GM19239 (cell line): Measurements from ENCODE around the gene ELMOD1.

Source experiments
- DNase-seq: peaks from one replicate; pipeline ENCODE4 v3.0.0; 2011; ENCODE audit warnings: low spot score; ENCODE audit not compliant: insufficient read length
- FAIRE-seq: peaks from 2 replicates; lab custom pipeline; 2011; peaks lifted over from hg19 to GRCh38; lab: Jason Lieb, UNC

The ELMOD1 gene

DNA sequence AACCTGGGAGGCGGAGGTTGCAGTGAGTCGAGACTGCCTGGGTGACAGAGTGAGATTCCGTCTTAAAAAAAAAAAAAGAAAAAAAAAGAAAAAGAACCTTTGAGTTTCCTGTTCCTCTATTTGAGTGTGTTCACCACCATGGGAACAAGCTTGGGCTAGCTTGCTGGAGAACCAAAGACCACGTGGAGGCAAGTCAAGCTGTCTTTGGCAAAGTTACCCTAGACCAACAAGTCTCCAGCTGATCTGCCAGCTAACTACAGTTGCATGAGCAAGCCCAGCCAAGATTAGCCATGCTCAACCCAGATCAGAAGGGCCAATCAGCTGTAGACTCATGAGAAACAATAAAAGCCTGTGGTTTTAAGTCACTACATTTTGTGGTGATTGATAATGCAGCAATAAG, 91.2 kb downstream of the ELMOD1 start:
- no peak for FAIRE-seq
- no peak for DNase-seq

DNA sequence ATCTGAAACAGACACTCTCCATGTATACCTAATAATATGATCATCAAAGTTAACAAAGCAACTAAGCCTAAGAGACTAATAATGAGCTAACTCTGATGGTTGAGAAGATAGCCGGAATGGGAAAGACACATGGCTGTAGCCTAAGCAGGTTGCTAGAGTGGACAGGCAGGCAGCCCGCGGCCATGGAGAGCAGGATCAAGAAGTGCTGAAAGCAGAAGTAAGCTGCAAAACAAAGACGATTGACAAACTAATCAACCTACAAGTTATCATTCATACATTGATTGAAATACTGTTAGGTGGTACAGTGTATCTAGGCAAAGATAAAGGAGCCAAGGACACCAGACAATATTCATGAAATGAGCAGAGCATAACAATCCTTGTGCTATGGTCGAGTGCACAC, 91.6 kb downstream of the ELMOD1 start:
- FAIRE-seq (no peak), DNase-seq (no peak)

DNA sequence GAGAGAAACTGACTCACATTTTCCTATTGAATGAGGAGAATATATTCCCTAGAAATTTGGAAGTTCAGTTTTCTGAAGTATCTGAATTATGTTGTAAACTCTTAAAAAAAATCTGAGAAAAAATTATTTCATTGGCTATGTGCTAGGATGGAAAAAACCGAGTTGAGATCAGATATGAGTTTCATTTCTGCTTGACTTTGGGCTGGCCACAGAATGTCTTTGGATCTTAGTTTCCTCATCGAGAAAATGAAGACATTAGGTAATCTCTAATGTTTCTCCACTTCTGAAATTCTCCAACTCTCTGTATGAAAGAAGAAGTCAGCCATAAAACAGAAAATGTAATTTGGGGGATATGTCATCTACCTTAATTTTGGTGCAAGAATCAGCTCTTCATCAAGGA, 92.1 kb downstream of the ELMOD1 start:
- DNase-seq (no peak), FAIRE-seq (no peak)

DNA sequence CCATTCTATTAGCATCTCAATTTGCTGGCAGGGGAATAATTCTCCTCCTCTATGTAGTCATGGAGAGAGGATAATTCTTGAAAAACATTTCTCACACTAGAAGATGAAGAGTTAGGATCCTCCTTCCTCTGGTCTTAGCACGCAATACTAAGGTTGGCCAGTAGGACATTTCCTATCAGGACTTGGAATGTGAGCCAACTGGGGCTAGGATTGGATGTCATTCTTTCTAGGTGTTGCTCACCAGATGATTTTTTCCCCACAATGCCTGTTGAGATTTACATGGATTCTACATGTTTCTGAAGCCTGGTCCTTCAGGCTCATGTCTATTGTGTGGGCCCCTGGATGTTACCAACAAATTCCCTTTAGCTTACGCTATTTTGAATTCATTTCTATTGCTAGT, 92.9 kb downstream of the ELMOD1 start:
- FAIRE-seq = no peak
- DNase-seq = no peak

DNA sequence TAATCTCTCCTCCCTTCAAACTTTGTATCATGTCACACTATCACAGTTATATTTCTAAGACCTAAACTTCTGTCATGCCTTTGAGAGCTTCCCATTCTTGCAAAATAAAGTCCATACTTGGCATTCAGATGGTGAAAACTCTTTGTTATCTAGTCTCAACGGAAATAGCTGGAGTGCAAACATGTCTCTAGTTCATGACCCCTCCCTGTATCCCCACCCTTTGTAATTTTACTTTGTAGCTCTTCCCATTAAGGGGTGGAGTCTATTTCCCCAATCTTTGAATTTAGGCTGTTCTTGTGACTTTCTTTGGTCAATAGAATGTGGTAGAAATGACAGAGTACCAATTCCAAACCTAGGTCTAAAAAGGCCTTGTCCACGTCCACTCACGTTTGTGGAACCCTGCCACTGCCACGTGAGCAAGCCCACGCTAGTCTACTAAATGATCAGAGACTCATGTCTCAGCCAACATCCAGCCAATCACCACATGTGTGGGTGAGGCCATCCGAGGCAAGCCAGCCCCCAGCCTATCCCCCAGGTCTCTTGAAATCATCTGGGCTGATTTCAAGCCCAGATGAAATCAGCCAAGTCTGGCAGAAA, 97.5 kb downstream of the ELMOD1 start:
- FAIRE-seq (no peak), DNase-seq (no peak)

DNA sequence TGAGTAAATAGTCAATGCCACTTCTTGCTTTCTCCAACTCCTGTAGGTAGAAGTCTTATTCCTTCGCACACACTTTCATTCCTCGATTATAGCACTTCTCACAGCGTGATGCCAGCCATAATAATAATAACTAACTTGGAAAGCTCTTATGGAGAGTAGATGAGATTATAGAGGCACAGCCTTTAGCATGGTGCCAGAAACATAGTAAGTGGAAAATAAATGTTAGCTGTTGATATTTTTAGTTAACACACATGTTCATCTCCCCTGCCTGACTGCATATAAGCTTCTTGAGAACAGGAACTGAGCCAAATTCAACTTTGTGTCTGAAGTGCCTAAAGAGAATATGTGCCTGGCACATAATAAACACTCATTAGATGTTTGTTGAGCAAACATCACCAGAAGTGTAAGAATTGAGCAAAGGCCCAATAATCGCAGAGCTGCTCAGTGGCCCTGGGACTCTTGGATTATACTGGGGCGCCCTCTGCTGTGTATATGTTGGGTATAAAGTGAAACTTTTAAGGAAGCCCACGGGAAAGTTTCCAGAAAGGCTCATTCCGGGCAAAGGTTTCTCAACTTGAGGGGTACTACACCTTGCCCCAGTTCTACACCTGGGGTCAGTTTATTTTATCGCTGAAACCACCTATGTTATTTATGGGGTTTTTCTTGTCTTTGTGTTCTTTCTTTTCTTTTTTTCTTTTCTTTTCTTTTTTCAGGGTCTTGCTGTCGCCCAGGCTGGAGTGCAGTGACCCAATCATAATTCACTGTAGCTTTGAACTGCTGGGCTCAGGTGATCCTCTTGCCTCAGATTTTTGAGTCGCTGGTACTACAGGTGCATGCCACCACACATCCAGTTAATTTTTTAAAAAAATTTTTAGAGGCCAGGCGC, 98.6 kb downstream of the ELMOD1 start:
- FAIRE-seq = peak; percentile 83
- no peak for DNase-seq

DNA sequence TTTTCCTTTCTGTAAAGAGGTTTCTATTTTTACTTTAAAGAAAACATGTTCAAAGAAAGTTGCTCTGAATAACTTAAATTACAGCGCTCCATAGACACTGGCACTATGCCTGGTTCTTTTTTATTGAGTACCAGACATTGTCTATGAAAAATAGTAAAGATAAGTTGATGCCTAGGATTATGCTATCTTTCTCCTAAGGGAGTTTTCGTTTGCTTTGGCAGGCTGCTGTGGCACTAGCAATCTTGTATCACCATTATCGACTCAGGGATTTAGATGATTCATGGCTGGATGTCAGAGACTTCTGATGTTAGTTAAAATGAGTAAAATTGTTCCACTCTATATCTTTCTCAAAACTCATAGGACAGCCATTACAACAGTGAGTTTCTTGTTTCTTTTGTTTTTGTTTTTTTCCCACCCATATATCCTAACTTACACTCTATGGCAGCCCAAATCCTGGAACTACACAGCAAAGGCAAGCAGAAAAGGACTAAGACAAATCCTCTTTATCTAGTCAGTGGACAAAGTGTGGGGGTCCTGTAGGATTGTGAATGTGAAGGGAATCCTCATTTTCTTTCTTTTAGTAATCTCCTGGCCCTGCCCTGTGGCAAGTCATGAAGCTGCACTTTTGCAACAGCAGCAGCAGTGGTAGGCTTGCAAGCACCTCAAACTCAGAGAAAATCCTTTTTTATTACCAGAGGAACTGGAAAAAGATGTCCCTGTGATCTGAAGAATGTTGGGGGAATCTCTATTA, 100.2 kb downstream of the ELMOD1 start:
- FAIRE-seq (no peak), DNase-seq (no peak)

DNA sequence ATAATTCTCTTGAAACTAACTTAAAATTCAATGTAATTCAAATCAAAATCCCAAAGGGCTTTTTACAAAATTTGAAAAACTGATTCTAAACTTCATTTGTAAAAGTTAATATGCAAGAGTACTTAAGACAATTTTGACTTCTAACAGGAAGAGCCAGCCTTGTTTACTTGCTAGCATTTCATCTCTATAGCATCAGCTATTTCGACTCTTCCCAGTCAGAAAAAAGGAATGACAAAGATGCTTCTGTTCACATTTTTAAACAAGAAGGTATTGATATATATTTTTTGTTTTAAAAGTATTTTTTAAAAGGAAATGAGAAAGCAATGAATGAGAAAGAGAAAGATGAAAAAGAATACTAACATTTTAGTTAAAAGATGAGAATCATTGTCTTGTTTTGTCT, 104.5 kb downstream of the ELMOD1 start:
- no peak for FAIRE-seq
- no peak for DNase-seq

DNA sequence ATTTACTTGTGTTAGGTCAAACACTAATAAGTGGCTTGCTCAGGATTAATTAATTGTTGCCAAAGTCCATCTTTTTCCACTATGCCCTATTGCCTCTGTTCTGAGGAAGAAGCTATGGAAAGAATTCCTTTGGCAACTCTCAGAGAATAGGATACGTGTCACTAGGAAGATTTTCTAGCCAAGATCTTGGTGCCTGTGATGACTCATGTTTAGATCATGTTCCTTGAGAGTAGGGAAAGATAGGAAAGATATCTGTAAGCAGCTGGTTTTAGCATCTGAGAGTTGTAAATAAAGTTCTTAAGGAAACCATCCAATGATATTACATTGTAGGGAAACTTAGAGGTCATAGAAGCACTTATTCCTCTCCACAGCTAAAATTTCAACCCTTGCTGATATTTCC, 105.2 kb downstream of the ELMOD1 start:
- FAIRE-seq (no peak), DNase-seq (no peak)

DNA sequence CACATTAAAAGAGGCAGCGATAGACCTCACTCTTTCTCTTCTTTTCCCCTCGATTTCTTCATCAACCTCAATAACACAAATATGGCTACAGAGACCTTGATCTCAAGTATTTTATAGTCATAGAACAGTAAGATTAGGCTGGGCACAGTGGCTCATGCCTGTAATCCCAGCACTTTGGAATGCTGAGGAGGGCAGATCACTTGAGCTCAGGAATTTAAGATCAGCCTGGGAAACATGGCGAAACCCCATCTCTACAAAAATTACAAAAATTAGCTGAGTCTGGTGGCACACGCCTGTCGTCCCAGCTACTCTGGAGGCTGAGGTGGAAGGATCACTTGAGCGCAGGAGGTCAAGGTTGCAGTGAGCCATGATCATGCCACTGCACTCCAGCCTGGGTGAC, 106.3 kb downstream of the ELMOD1 start:
- DNase-seq = no peak
- no peak for FAIRE-seq

DNA sequence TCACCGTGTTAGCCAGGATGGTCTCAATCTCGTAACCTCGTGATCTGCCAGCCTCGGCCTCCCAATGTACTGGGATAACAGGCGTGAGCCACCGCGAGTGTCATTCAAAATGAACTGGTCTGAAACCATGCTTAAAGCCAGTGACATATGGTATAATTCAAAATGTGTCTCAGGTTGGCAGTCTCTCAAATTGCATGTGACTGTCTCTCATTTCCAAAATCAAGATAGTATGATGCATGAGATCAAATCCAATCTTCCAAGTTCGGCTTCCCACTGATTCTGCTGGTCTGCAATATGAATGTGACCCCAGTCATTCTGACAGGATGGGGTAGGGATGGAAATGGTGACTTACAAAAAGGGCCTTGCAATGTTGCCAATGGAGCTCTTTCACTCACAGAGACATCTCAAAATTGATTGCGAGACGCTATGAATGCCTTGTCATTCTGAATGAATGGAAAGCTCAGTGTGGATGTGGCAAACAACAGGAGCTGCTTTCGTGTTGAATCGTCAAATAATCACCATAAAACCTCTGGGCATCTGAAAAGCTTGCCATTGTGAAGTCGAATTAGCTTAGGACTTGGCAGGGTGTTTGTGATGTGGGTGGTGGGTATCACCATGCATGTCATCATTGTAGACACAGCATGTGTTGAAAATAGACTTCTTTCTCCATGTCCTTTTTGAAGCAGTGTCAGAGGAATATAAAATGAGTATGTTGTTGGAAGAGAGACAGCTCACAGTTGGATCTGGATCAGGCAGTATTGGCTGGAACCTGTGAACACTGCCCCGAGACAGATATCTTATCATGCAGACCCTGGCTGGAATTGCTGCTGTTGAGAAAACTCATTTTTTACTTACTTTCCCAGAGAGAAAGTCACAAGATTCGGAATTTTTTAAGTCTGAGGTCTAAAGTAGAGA, 108.7 kb downstream of the ELMOD1 start:
- FAIRE-seq (no peak), DNase-seq (no peak)

DNA sequence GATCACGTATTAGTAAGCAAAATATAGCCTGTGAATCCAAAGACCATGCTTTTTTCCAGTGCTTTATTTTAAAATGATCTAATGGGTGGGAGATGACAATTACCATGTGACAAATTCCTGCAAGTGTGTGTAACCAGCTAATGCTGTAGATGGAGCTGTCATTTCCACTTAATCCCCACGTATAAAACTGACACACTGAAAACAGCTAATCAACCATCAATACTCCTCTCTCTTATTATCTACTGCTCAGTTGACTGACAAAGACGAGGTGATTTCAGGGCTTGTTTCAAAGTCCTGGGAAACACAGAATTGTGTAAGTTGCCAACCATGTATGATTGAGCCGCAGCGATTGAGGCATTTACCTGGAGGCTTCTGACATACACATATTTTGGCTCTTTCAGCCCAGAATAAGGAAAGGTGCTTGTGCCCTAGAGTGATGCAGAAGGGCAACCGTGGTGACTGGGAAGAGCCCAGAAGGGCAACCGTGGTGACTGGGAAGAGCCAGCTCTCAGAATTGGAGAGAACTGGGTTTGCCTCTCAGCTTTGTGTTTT, 111.2 kb downstream of the ELMOD1 start:
- DNase-seq = no peak
- no peak for FAIRE-seq

DNA sequence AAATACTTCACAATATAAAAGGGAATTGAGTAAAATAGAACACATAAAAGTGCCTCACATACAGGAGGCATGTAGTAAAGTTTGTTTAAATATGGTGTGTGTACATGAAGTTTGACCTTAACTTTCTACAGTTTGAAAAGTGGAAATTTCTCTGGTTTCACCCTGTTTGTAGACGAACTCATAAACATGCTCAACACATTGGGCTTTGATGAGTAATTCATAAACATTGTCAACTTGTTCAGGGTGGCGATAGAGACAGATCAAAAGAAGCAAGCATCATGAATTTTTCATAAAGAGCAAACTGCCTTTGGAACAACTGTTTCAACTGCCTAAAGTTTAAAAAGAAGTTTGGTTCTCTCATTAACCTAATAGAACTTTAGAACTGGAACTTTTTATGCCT, 111.8 kb downstream of the ELMOD1 start:
- FAIRE-seq = no peak
- no peak for DNase-seq

DNA sequence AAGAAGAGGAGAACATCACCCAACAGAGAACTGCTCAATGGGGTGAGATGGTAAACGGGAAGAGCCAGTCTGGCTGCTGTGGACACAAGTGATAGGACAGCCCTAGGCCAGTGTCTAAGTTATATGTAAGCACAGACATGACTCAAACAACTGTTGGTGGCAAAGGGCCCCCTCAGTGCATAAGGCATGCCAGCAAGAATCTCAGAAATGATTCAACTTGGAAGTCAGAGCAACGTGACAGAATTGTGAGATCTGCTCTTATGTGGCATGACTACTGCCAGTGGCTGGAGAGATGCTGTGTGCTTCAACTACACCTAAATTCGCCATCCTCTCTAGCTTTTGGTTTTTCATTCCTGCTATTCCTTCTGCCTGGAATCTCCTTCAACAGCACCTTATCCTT, 113.5 kb downstream of the ELMOD1 start:
- no peak for DNase-seq
- FAIRE-seq = no peak

DNA sequence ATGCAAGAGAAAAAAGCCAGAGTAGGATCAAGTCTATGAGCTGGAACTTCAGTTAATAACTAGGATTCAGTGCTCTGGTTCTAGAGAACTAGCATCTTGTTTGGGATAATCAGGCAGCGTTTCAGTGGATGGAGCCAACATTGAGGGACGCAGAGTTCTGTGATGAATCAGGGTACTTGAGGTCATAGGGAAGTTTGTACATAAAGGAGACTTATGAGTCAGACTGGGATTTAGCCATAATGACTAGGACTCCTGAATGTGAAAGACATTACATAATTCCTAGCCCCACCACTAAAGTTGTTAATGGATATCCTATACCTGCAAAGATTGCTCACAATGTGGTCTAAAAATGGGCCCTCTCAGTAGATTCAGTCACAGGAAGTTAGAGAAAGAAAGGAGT, 114.1 kb downstream of the ELMOD1 start:
- no peak for FAIRE-seq
- no peak for DNase-seq

DNA sequence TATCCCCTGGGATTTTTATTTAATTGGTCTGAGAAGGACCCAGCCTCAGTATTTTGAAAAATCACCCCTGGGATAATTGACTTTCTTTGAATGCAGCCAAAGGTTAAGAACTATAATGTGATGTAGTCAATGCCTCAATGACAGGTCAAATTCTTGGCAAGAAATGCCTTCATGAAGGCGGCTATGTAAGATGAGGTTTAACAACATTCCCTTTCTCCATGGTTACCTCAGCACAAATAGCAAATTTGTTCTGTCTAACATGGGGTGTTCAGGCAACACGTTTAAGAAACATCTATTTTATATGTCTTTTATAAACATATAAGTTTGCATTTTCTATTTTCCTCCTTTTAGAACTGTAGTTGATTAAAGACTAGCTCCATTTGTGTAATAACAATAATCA, 115.6 kb downstream of the ELMOD1 start:
- FAIRE-seq = no peak
- no peak for DNase-seq

DNA sequence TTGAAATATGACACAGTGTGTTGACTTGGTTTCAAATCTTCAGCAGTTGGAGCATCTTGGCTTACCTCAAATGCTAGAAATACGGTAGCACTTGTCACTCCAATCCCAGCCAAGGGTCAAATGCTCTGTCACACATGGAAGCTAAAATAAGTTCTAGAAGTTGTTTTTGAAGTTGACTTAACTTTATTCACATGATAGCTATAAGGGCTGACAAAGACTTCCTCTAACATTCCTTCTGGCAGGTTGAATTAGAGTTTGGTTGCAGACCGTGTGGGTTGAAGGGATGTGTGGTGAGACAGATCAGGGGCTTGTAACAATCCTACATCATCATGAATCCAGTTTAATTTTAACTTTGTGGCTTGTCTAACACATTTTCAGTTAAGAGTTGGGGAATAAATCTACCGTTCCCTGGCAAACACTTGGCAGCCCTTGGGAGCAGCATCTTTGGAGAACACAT, 116.3 kb downstream of the ELMOD1 start:
- DNase-seq (no peak), FAIRE-seq (no peak)

DNA sequence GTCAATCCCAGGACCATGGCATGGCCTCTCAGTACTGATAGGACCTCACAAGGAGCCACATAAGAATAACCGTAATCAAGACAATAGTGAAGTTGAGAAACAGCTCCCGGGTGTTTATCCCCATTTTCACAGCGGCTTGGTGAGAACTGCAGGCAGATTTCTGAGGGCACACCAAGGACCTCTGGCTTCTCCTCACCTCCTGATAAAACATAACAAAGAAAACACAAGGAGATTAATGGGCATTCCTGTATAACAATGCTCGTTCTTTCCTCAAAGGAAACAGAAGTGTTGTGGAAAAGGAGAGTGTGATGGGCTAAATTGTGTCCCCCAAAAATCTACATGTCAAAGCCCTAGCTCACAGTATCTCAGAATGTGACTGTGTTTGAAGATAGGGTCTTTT, 116.9 kb downstream of the ELMOD1 start:
- DNase-seq = no peak
- no peak for FAIRE-seq

DNA sequence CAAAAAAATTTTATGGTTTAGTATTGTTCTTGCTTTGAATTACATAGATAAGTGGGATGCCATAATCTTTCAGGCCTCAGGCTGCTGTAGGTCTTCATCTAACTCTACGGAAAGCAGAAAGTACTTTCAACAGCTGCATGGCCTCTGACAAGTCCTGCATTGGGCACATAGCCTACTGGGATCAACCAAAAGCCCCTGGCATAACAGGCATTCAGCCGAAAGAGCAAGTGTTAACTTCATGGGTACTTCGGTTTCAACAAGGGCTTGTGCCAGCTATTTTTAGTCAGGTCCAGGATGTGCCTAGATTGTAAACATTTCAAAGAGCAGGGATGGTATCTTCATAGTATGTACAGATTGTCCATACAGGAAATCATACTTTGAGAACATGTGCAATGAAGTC, 117.8 kb downstream of the ELMOD1 start:
- FAIRE-seq (no peak), DNase-seq (no peak)

DNA sequence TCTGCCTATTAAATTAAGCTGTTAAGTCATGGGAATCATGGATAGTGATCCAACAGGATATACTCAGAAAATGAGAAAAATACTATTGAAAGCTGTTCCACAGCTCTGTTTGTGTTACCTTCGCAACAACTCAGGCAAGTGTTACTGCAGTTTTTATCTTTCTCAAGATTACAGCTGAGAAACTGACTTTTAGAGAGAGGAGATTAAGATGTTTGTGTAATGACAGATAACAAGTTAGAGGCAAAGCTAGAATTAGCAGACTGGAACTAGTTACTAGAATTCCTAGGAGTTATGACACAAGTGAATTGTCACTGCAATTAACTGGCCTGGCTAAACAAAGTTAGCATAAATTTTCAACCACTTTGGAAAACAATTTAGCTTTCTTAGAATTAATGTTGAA, 119.4 kb downstream of the ELMOD1 start:
- FAIRE-seq = no peak

More for the DNA sequence above, 119.4 kb downstream of the ELMOD1 start:
- no peak for DNase-seq
